GM10266 (cell line): Measurements from ENCODE around the gene RPLP2.

Experiments used
- DNase-seq: peaks from one replicate; pipeline ENCODE4 v3.0.0; 2012; ENCODE audit errors: extremely low spot score
- CTCF ChIP-seq: IDR thresholded peaks from 2 replicates; pipeline ENCODE4 v1.5.1; 2012; ENCODE audit warnings: mild to moderate bottlenecking, low read depth; ENCODE audit not compliant: control insufficient read depth, insufficient read depth; ENCODE audit errors: missing control alignments

The RPLP2 gene

DNA sequence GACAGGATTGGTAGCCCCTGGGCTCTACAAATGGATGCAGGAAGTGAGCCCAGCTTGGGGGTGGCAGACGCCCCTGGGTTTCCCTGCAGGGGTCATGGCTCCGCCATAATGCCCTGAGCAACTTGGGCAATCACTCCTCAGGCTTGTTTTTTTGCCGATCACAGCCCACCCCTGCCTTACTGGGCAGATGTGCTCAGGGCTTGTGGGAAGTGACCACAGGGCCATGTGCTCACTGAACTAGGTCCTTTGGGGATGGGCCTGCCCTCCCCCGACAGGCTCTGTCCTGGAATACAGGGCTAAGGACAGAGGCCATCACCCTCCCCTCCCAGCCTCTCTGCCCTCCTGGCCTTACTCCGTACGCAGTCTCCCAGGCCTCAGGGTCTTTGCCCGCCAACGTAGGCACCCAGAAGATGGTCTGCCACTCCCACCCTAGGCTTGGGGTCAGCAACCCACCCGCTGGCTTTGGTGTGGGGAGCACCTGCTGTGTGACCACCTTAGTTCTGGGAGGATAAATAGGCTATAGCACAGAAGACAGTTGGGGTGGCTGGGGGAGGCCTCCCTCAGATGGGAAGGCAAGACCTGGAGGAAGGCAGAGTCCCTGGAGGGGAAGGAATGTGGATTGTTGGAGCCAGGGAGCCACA lies 3.8 kb downstream of the RPLP2 start:
- no peak for DNase-seq
- TF ChIP-seq CTCF: no peak

GRCh38 chr11:815675-816432 lies 6.1 kb downstream of the RPLP2 start:
- no peak for DNase-seq
- TF ChIP-seq CTCF: no peak

DNA sequence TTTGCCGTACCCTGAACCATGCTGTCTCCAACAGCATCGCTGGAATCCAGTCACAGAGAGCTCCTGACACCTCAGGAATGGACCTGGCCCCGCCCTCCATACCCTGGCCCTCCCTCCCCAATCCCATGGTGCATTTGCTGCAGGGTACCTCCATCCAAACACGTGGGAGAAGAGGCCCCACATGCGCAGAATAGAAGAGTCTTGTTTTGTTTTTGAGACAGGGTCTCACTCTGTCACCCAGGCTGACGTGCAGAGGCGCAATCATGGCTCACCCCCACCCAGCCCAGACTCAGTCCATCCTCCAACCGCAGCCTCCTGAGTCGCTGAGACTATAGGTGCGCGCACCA lies 6.6 kb downstream of the RPLP2 start:
- DNase-seq: no peak
- TF ChIP-seq CTCF: no peak

- no peak for DNase-seq
- TF ChIP-seq CTCF: no peak
Measured at GRCh38 chr11:818396-819128, 8.8 kb downstream of the RPLP2 start, which contains the start of gene PNPLA2. TSS of gene PNPLA2 (plus strand) at chr11:818914. CDS start at chr11:819719, 805 bp downstream.

DNA sequence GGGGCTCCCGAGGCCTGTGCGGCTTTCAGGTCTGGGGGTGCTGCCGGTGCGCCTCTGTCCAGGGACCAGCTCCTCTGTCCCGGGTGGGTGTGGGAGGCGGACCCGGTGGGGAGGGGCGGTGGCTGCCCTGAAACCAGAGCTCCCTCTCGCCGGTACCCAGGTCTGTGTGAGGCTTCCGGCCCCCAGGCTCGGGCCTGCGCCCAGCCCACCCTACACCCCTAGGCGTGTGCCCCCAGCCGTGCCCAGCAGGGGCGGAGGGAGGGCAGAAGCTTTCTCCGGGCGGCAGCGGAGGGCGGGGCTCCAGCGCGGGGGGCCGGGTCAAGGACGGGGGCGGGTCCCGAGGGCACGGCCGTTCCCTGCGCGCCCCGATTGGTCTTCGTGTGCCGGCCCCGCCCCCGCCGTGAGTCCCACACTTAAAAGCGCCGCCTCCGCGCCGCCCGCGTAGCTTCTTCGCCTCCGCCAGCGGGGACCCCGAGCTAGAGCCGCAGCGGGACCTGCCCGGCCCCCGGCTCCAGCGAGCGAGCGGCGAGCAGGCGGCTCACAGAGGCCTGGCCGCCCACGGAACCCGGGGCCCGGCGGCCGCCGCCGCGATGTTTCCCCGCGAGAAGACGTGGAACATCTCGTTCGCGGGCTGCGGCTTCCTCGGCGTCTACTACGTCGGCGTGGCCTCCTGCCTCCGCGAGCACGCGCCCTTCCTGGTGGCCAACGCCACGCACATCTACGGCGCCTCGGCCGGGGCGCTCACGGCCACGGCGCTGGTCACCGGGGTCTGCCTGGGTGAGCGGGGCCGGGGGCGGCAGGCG lies 9.6 kb downstream of the RPLP2 start:
- DNase-seq: peak; percentile 97
- TF ChIP-seq CTCF: no peak

GRCh38 chr11:819943-820649 lies 10.3 kb downstream of the RPLP2 start:
- TF ChIP-seq CTCF: no peak
- DNase-seq: peak; percentile 95
